ENCODE data around the gene PNPLA8. TPM values are rescaled to one million over a fixed set of nuclear protein-coding genes. Genes with fewer than 3 reads are reported as not detected.
A peak's percentile ranks its signal among the peaks of the same experiment; 100 is the strongest.
"Not testable (repeated sequence)": the region's sequence is repeated elsewhere in the genome, so short reads cannot be mapped to it uniquely, and the experiment has no call there.

The PNPLA8 gene
- total RNA-seq, 1 experiment from 2014 or later, result 34.0 TPM

DNA sequence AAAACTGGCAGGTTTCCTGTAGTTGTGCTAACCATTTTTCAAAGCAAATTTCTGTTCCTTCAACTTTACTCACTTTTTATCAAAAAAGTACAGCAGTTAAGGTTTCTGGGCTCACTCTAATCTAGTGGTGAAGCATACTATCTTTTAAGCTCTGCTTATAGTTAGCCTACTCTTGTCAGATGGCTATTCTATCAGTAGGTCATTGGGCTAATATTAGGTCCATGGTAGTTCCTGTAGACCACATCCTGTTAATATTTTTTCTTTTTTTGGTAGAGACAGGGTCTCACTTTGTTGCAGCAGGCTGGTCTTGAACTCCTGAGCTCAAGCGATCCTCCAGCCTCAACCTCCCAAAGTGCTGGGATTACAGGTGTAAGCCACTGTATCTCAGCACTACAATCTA is 41.8 kb downstream of the PNPLA8 start:
- DNase-seq (ENCODE audit: extremely low read depth, low read depth), result no peak

DNA sequence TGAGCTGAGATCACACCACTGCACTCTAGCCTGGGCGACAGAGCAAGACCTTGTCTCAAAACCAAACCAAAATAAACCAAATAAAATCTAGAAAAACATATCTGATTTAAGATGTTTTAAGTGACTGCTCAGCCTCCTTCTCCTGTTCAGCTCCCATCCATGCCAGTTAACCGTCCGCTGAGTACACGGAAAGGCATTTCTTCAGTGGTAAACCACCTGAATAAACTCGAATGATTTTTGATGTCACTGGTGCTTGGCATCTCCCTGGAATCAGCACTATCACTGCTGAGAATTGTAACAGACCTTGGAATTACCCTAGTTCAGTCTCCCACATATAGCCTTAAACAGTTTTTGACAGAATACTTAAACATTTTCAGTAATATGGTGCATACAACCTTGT is 45.6 kb downstream of the PNPLA8 start:
- DNase-seq (ENCODE audit: extremely low read depth, low read depth), result no peak

DNA sequence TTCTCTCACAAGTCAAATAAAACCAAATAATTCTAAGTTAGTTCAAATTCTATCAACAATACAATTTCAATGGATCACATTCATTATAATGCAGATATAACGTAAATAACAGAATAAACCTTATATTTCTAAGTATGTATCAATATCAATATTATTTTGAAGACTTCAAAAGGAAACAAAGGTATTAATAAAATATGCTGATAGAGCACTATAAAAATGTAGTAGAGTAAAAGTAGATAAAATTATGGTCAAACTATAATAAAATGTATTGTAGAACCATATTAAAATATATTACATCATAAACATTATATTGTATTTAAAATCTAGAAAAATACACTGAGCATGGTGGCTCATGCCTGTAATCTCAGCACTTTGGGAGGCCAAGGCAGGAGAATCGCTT is 46.2 kb downstream of the PNPLA8 start:
- no peak for DNase-seq (ENCODE audit: extremely low read depth, low read depth)

DNA sequence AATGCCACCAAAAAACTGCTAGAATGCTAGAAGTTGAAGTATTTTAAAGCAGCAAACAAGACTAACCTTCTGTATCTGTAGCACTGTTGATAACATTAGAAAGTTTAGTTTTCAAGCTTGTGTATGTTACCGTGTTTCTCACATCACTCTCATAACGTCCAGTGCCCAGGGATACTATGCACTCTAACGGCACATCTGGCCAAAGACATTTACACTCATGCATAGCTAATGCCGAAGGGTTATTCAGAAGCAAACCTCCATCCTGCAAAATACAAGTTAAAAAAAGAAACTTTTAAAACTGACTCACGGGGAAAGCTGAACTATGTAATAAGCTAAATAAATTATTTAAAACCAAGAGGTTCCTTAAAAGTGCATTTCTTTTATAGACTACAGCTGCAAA is 46.8 kb downstream of the PNPLA8 start:
- DNase-seq (ENCODE audit: extremely low read depth, low read depth), result no peak

DNA sequence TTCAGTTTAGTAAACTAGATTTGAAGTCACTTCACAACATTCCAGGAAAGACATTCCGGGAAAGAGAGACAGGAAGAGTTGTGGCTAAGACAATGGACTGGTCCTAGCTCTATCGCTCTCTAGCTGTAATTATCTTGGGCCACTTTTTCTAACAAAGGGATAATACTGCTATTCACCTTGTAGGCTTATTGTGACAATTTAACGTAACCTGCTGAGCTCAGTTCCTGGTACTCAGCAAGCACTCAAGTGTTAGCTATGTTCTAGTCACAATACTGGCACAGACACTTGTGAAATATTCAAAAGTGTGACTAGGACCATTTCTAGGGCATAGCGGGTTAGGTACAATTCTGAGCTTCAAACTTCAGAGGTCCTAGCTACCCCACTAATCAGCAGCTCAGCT is 57.7 kb downstream of the PNPLA8 start:
- DNase-seq (ENCODE audit: extremely low read depth, low read depth), result no peak

DNA sequence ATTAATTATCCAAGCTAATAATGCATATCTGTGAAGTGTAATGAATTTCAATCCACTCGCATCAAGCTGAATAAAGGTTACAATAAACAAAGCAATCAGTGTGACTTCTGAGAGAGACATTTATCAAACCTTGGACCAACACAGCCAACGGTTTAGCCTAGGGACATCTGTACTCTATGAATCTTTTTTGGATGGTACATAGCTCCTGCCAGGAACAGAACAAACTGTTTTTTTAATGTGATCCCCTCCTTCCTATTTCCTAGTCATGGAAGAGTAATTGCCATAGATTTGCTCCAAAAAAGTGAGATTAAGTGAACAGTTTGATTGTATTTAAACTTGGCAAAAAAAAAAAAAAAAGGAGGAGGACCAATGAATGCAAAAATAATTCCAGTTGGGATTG is 58.5 kb downstream of the PNPLA8 start:
- no peak for DNase-seq (ENCODE audit: extremely low read depth, low read depth)

DNA sequence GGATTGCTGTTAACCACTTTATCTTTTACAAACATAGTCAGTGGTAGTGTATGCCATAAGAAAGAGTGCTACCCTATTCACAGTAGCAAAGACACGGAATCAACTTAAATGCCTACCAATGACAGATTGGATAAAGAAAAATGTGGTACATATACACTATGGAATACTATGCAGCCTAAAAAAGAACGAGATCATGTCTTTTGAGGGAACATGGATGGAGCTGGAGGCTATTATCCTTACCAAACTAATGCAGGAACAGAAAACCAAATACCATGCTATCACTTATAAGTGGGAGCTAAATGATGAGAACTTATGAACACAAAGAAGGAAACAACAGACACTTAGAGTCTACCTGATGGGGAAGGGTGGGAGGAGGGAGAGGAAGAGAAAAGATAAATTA is 59.6 kb downstream of the PNPLA8 start:
- not testable (repeated sequence) for DNase-seq (ENCODE audit: extremely low read depth, low read depth)

DNA sequence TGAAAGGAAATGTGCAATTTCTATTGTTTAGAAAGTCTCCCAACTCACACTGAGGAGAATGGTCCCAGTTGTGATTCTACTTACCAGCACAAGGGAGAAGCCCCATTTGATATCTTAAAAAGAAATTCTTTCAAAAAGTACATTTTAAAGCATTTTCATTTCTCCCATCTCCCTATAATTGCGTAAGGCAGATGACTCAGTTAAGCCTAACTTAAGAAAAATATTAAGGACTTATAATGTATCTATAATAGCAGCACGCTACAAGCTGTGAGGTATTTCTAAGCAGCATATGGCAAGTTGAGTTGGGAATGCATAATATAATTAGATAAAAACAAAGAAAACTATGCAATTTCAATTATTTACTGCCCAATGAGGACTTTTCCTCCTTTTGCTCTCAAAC is 61.2 kb downstream of the PNPLA8 start:
- DNase-seq (ENCODE audit: extremely low read depth, low read depth), result no peak

DNA sequence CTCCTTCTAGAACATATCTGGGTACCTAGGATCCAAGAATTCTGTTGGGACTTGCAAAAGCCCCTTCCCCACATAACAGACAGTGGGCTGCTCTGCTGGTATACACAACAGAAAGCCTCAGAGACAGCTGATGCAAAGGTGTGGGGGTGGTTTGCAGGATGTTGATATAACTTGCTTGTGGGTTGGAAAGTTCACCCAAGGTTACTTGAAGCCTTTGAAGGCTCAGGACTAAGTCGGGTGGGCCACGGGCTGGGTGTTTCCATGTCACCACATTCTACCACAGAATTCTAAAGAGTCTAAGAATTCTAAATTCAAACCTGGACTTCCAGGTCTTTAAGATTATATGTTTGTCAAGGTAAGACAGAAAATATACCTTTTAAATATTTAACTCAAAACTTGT is 62.3 kb downstream of the PNPLA8 start:
- no peak for DNase-seq (ENCODE audit: extremely low read depth, low read depth)

DNA sequence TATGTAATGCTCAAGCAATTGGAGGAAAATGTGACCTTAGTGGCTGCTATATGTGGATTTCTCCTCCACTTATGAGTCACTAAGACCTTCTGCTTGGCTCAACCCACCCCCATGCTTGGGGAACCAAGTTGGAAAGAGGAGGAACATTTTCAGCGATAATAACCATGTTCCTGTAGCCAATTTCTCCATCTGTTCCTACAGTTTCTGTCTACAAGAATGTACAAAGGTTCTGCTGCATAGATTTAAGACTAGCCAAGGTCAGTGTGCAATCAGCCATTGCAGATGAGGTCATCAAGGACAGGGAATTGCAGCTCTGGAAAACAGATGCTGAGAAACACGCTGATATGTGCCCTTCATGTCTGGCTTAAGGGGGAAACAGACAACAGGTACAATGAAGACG is 64.1 kb downstream of the PNPLA8 start:
- DNase-seq (ENCODE audit: extremely low read depth, low read depth), result no peak

DNA sequence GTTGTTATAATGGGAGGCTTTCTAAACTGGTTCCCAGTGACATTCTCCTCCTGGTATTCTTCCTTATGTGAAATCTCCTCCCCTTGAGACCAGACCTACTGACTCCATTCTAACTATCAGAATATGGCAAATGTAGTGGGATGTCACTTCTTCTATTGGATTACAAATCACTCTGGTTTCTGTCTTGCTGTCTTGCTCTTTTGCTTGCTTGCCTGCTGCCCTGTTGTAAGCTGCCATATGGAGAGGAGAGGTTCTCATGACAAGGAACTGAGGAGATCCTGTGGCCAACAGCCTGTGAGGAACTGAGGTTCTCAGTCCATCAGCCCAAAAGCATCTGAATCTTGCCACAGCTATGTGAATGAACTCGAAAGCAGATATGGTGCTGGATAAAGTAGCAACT is 65.0 kb downstream of the PNPLA8 start:
- DNase-seq (ENCODE audit: extremely low read depth, low read depth), result no peak

DNA sequence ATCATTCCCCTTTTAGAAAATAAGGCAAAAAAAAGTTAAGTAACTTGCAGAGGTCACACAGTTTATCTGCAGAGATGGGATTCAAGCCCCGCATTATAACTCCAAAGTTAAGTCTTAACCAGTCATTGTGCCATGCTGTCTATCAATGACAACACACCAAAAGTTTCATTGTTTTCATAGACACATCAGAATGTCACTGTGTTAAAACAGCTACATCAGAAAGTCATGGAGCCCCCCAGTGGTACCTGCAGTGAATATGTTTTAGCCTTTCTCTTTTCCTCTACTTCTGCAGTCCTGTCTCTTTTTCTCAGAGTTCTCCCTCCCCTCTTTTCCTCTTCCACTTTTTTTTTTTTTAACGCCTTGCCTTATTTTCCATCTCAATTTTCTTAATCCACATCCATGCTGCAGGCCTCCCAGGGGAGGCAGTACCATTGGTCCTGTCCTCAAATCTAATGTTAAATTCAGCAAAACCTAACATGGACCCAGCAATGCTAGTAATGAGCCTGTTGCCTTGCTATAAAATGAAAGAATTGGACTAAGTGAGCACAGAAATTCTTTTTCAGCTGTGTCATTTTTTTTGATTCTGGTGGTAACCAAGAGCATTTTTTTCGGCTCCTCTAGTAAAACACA is 65.9 kb downstream of the PNPLA8 start:
- peak; percentile 65 for DNase-seq (ENCODE audit: extremely low read depth, low read depth)

DNA sequence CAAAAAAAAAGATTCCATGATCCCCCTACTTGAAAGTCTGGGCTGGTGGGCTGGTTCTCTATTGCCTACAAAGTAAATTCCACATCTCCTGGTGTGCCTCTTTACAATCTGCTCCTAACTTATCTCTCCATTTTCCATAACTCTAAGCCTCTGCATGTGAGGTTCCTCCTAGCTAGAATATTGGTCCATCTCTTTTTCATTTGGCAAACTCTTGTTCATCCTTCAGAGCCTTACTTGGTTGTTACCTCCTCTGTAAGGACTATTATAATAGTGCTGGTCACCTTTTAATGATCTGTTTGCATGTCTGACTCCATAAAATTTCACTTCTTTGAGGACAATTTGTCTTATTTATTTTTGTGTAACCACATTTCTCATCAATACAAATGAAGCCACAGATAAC is 68.1 kb downstream of the PNPLA8 start:
- DNase-seq (ENCODE audit: extremely low read depth, low read depth), result no peak

DNA sequence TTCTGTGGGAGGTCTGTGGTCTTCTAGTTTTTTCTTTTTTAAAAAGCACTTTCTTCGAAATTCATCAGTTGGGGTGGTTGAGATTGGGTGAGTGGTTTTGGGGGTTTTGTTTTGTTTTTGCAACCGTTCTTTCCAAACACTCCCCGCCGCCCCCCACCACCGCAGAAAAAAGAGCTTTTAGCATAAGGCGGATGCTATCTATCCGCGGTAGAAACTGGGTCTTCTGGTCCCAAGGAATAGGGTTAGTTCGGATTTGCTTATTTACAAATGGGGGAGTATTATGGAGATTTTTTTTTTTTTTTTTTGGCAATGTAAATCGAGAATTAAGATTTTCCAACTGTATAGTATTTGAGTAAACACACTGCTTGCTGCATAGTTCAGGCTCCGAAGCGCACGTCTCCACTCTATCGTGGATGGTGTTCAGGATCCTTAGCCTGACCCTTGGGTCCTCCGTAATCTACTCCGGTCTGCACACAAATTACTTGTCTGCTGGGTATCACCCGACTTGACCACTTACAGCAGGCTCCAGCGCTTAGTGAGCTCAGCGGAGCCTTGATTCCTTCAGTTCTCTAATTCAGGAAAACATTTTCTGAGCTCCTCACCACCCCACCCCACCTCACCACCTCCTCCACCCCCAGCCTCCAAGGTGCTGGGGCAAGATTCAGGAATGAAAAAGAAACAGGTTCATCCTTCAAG is 68.9 kb downstream of the PNPLA8 start:
- no peak for DNase-seq (ENCODE audit: extremely low read depth, low read depth)

DNA sequence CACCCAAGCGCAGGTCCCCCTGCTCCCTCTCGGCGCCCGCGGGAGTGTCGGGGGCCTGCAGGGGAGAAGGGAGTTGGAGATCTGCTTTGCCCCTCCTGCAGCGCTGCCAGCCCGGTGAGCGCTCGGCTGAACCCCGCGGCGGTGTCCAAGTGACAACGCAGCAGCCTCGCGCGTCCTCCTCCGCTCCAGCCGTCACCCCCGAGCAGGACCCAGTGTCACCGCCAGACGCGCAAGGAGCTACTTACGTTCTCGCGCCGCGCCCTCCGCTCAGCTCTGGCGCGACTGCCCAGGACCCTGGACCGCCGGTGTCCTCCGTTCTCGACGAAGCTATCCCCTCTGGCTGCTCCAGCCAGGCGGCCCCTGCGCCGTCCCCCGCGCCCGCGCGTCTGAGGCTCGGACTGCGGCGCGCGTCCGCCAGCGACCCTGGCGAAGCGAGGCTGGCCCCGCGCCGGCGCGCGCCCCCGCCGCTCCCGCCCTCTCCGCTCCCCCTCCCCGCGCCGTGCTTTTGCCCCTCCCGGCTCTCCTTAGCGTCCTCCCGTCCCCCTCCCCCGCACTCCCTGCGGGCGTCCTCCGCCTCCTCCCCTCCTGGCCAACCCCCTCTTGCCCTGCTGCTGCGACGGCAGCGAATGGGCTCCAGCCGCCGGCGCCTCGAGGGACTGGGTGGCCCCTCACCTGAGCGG is 69.8 kb downstream of the PNPLA8 start, which contains the start of gene NRCAM:
Gene NRCAM, minus strand, starts transcription at position 439 of the 680 bp plus-strand sequence. CDS start 216,372 bp downstream, outside the sequence.
- DNase-seq (ENCODE audit: extremely low read depth, low read depth), result peak; percentile 71

DNA sequence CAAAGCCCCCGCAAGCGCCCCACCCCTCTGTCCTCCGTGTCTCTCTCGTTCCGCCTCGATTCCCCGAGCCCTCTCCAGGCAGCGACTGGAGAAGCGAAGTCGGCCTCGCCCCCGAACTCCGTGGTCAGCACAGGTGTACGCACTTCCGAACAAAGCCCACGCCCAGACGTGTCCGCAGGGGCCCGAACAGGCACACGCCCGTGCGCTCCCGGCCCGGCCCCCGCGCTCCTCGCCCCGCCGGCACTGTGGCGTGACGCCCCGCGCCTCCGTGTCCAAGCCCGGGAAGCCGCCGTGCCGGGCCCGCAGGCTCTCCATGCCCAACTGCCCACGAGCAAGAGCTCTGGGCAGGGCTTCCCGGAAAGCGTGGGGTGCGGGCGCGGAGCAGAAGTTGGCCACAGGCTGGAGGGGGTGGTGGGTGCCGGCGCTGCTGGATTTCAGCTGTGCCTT is 70.4 kb downstream of the PNPLA8 start:
- DNase-seq (ENCODE audit: extremely low read depth, low read depth), result no peak

DNA sequence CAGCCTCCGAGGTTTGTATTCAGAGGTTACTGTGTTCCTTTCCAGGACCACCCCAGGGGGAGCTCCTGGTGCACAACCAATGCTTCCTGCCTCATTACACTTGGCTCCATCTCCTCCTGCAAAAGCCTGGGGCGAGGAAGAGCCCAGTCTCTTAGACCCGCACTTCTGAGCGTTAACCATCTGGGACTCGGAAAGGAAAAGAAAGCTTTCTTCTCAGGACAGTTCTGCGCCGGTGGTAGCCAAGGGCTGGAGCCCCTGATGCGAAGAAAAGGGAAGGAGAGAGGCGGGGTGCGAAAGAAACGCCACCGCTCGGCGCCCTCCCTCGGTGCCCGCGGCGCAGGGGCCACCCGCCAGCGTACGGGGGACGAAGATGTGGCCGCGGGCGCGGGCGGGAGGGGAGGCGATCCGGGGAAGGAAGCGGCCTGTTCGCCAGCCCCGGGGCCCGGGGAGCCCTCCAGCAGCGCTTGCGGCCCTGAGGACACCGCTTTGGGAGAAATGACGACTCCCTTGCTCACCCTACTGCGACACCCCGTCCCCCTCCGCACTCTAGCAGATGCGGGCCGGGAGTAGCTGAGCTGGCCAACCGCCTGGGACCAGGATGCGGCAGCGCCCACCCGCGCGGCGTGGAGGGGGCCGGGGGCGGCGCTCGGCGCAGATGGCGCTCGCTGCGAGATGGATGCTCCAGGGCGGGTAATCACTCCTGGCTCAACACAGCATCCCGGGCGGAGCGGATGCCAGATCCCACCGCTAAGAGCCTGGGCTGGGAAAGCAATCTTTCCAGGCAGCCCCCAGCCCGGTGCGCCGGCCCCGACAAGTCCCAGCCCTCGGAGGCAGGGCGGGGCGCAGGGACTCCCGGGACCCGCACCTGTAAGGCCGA is 71.0 kb downstream of the PNPLA8 start:
- DNase-seq (ENCODE audit: extremely low read depth, low read depth), result no peak

DNA sequence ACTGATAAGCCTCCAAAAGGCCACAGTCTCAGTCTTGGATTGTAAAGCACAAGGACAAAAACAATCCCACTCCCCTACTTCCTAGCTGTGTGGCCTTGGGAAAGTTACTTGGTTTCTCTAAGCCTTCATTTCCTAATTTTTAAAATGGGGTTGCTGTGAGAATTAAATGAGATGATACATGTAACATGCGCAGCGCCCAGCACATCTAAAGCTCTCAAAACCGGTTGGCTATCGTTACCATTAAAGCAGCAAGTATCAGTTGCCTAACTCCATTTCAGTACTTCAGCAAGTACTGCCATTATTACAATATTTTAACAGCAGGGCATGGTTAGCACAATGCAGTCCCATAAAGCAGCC is 71.6 kb downstream of the PNPLA8 start:
- DNase-seq (ENCODE audit: extremely low read depth, low read depth), result no peak

DNA sequence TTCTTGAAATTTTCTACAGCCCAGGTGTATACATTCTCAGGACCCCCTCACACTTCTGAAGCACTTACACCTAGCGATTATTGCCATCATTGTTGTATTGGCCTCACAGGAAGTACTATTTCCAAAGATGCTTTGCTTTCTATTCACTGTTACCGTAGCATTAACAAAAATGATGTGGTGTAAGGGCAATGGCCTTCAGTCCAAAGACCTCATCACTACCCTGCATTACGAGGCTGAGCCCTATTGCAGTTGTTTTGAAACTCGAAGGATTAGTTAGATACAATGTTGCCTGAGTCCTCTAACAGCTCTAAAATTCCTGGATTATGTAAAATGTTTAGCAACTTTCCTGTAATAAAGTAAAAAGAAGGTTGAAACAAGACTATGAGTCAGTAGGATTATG is 72.6 kb downstream of the PNPLA8 start:
- no peak for DNase-seq (ENCODE audit: extremely low read depth, low read depth)

DNA sequence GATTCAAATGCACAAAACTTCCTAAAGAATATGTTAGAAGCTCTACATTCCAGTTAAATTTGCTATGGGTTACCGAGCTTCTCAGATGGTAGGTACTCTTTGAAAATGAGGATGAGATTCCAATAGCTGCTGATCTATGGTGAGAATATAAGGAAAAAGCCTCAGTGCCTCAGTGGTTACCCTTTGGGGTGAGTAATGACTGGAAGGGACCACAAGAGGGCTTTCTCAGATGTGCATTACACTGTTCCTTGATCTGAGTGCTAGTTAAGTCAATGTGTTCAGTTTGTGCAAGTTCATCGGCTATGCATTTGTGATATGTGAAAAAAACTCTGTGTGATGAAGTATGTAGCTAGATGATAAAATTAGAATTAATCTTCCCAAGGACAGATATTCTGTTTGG is 73.2 kb downstream of the PNPLA8 start:
- DNase-seq (ENCODE audit: extremely low read depth, low read depth), result peak; percentile 55

DNA sequence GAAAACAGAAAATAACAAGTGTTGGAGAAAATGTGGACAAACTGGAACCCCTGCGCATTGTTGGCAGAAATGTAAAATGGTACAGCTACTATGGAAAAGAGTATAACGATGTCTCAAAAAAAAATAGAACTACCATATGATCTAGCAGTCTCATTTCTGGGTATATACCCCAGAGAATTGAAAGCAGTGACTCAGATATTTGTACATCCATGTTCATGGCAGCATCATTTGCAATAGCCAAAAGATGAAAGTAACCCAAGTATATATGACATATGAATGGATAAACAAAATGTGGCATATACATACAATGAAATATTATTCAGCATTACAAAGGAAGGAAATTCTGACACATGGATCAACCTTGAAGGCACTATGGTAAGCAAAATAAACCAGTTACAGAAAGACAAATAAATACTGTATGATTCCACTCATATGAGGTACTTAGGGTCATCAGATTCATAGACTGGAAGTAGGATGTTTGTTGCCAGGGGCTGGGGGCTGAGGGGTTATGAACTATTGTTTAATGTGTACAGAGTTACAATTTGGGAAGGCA is 74.6 kb downstream of the PNPLA8 start:
- no peak for DNase-seq (ENCODE audit: extremely low read depth, low read depth)
